ENCODE results near the gene SLC28A2.
A peak's percentile ranks its signal among the peaks of the same experiment; 100 is the strongest.
"Not testable (repeated sequence)": the region's sequence is repeated elsewhere in the genome, so short reads cannot be mapped to it uniquely, and the experiment has no call there.

The SLC28A2 gene

DNA sequence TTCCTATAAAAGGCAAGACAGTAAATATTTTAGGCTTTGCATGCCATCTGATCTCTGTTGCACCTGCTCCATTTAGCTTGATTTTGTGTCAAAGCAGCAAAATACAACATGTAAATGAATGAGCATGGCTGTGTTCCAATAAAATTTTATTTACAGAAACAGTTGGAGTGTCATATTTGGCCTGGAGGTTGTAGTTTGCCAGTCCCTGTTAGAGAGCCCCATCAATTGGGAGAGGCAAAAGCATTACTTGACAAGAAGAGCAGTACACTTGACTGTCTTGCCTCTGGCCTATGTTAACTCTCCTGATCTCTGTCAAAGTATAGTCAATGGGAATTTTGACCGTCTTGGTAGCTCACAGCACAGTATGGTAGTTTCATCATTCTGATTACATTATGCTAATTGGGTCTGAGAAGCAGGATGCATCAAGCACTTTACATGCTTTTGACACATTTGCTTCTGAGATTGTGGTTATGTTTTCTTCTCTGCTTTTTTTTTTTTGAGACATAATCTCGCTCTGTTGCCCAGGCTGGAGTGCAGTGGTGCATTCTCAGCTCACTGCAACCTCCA lies 35.4 kb downstream of the SLC28A2 start:
- no peak overlapping the region for H3K27ac ChIP-seq (ENCODE audit: low read depth, low read length)
- no peaks in the 10 kb centered on the region for H3K27me3 ChIP-seq (ENCODE audit: control insufficient read depth in 1 of 2, insufficient read depth in 2 of 2, low read length in 2 of 2)
- H3K9ac ChIP-seq (ENCODE audit: low read depth in 1 of 2, low read length in 2 of 2), result no peak overlapping the region
- no peaks in the 10 kb centered on the region for H3K36me3 ChIP-seq (ENCODE audit: control insufficient read depth in 1 of 2, insufficient read depth in 2 of 2, low read length in 2 of 2)
- no peaks in the 10 kb centered on the region for H3K9me3 ChIP-seq (ENCODE audit: control insufficient read depth in 1 of 2, low read length in 2 of 2)
- no peak overlapping the region for H3K4me3 ChIP-seq (ENCODE audit: low read depth in 1 of 2, low read length in 2 of 2)
- H3K4me1 ChIP-seq (ENCODE audit: control insufficient read depth in 1 of 2, insufficient read depth in 2 of 2, low read length in 2 of 2), result no peaks in the 10 kb centered on the region

DNA sequence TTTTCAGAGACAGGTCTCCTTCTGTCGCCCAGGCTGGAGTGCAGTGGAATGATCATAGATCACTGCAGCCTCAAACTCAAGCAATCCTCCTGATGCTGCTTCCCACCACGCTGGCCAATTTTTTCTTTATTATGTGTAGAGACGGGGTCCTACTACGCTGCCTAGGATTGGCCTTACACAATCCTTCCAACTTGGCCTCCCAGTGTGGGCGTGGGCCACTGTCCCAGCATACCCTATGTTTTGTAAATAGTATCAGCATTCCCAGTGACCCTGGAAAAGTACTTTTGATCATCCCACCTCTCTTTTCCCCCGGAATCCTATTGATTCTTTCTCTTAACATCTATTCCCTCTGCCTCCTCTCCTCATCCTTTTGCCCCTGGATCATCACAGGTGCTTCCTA lies 36.9 kb downstream of the SLC28A2 start:
- H3K4me3 ChIP-seq (ENCODE audit: low read depth in 1 of 2, low read length in 2 of 2), result no peak overlapping the region
- no peaks in the 10 kb centered on the region for H3K4me1 ChIP-seq (ENCODE audit: control insufficient read depth in 1 of 2, insufficient read depth in 2 of 2, low read length in 2 of 2)
- no peak overlapping the region for H3K27ac ChIP-seq (ENCODE audit: low read depth, low read length)
- H3K9me3 ChIP-seq (ENCODE audit: control insufficient read depth in 1 of 2, low read length in 2 of 2), result no peaks in the 10 kb centered on the region
- H3K36me3 ChIP-seq (ENCODE audit: control insufficient read depth in 1 of 2, insufficient read depth in 2 of 2, low read length in 2 of 2), result no peaks in the 10 kb centered on the region
- H3K9ac ChIP-seq (ENCODE audit: low read depth in 1 of 2, low read length in 2 of 2), result no peak overlapping the region
- no peaks in the 10 kb centered on the region for H3K27me3 ChIP-seq (ENCODE audit: control insufficient read depth in 1 of 2, insufficient read depth in 2 of 2, low read length in 2 of 2)

- no peak overlapping the region for H3K27ac ChIP-seq (ENCODE audit: low read depth, low read length)
- no peaks in the 10 kb centered on the region for H3K27me3 ChIP-seq (ENCODE audit: control insufficient read depth in 1 of 2, insufficient read depth in 2 of 2, low read length in 2 of 2)
- no peaks in the 10 kb centered on the region for H3K4me1 ChIP-seq (ENCODE audit: control insufficient read depth in 1 of 2, insufficient read depth in 2 of 2, low read length in 2 of 2)
Measured at GRCh38 chr15:45291822-45292582, 40.0 kb downstream of the SLC28A2 start.

GRCh38 chr15:45293326-45293725 lies 41.3 kb downstream of the SLC28A2 start:
- not testable (repeated sequence) for H3K4me3 ChIP-seq (ENCODE audit: low read depth in 1 of 2, low read length in 2 of 2); H3K4me1 ChIP-seq (ENCODE audit: control insufficient read depth in 1 of 2, insufficient read depth in 2 of 2, low read length in 2 of 2); H3K27me3 ChIP-seq (ENCODE audit: control insufficient read depth in 1 of 2, insufficient read depth in 2 of 2, low read length in 2 of 2); H3K36me3 ChIP-seq (ENCODE audit: control insufficient read depth in 1 of 2, insufficient read depth in 2 of 2, low read length in 2 of 2); H3K27ac ChIP-seq (ENCODE audit: low read depth, low read length); H3K9me3 ChIP-seq (ENCODE audit: control insufficient read depth in 1 of 2, low read length in 2 of 2); H3K9ac ChIP-seq (ENCODE audit: low read depth in 1 of 2, low read length in 2 of 2)

More at GRCh38 chr15:45291822-45292582, 40.0 kb downstream of the SLC28A2 start:
- no peaks in the 10 kb centered on the region for H3K36me3 ChIP-seq (ENCODE audit: control insufficient read depth in 1 of 2, insufficient read depth in 2 of 2, low read length in 2 of 2)
- H3K4me3 ChIP-seq (ENCODE audit: low read depth in 1 of 2, low read length in 2 of 2), result no peak overlapping the region
- no peaks in the 10 kb centered on the region for H3K9me3 ChIP-seq (ENCODE audit: control insufficient read depth in 1 of 2, low read length in 2 of 2)
- no peak overlapping the region for H3K9ac ChIP-seq (ENCODE audit: low read depth in 1 of 2, low read length in 2 of 2)

DNA sequence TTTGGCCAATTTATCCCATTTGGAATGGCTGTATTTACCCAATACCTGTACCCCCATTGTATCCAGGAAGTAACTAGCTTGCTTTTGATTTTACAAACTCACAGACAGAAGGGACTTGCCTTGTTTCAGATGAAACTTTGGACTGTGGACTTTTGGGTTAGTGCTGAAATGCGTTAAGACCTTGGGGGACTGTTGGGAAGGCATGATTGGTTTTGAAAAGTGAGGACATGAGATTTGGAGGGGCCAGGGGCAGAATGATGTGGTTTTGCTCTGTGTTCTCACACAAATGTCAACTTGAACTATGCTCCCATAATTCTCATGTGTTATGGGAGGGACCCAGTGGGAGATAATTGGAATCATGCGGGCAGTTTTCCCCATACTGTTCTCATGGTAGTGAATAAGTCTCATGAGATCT lies 46.9 kb downstream of the SLC28A2 start:
- H3K9ac ChIP-seq (ENCODE audit: low read depth in 1 of 2, low read length in 2 of 2); H3K4me3 ChIP-seq (ENCODE audit: low read depth in 1 of 2, low read length in 2 of 2); H3K9me3 ChIP-seq (ENCODE audit: control insufficient read depth in 1 of 2, low read length in 2 of 2); H3K27ac ChIP-seq (ENCODE audit: low read depth, low read length); H3K4me1 ChIP-seq (ENCODE audit: control insufficient read depth in 1 of 2, insufficient read depth in 2 of 2, low read length in 2 of 2); H3K36me3 ChIP-seq (ENCODE audit: control insufficient read depth in 1 of 2, insufficient read depth in 2 of 2, low read length in 2 of 2); H3K27me3 ChIP-seq (ENCODE audit: control insufficient read depth in 1 of 2, insufficient read depth in 2 of 2, low read length in 2 of 2): not testable (repeated sequence)

DNA sequence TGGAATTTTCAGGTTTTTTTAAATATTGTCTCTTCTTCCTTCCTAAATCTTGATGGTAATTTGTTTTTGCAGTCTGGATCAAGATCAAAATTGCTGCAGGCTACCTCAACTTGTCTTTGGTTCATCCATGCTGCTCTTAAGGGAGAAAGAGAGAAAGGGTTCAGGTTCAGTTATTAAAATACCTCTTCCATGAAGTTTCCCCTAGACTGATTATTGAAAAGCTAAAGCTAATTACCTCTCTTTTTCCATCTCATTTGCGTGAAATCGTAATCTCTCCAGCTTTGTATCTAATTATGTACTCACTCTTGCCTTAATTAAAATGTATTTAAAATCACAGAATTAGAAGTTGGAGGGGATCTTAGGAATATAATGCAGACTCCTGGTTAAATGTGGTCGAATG lies 52.7 kb downstream of the SLC28A2 start:
- no peak overlapping the region for H3K4me3 ChIP-seq (ENCODE audit: low read depth in 1 of 2, low read length in 2 of 2)
- peaks cover 0 to 5% of the 10 kb centered on the region in 2 donors for H3K9me3 ChIP-seq (ENCODE audit: control insufficient read depth in 1 of 2, low read length in 2 of 2)
- H3K27me3 ChIP-seq (ENCODE audit: control insufficient read depth in 1 of 2, insufficient read depth in 2 of 2, low read length in 2 of 2), result peaks cover 0 to 3% of the 10 kb centered on the region in 2 donors
- no peaks in the 10 kb centered on the region for H3K36me3 ChIP-seq (ENCODE audit: control insufficient read depth in 1 of 2, insufficient read depth in 2 of 2, low read length in 2 of 2)
- H3K27ac ChIP-seq (ENCODE audit: low read depth, low read length), result no peak overlapping the region
- peaks cover 0 to 8% of the 10 kb centered on the region in 2 donors for H3K4me1 ChIP-seq (ENCODE audit: control insufficient read depth in 1 of 2, insufficient read depth in 2 of 2, low read length in 2 of 2)
- no peak overlapping the region for H3K9ac ChIP-seq (ENCODE audit: low read depth in 1 of 2, low read length in 2 of 2)

DNA sequence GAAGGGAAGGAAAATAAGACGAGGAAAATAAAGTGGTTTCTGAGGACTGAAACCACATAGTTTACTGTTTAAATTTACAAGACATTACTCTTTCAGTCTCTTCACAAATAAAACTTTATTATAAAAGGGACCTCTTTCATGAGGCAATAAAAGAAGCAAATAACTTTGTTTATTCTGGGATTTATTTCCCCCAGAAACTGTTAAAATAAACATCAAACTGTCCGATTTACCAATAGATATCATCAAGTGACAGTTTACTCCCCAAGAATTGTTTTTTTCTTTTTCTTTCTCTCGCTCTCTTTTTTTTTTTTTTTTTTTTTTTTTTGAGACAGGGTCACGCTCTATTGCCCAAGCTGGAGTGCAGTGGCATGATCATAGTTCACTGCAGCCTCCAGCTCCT lies 54.1 kb downstream of the SLC28A2 start:
- no peak overlapping the region for H3K4me3 ChIP-seq (ENCODE audit: low read depth in 1 of 2, low read length in 2 of 2)

GRCh38 chr15:45307230-45307924 lies 55.3 kb downstream of the SLC28A2 start:
- no peak overlapping the region for H3K27ac ChIP-seq (ENCODE audit: low read depth, low read length)
- peaks cover 0 to 3% of the 10 kb centered on the region in 2 donors for H3K27me3 ChIP-seq (ENCODE audit: control insufficient read depth in 1 of 2, insufficient read depth in 2 of 2, low read length in 2 of 2)
- H3K36me3 ChIP-seq (ENCODE audit: control insufficient read depth in 1 of 2, insufficient read depth in 2 of 2, low read length in 2 of 2), result no peaks in the 10 kb centered on the region
- H3K9ac ChIP-seq (ENCODE audit: low read depth in 1 of 2, low read length in 2 of 2), result peak overlapping the region in 1 of 2 donors; percentile 27
- peak overlapping the region; percentile 50 for H3K4me3 ChIP-seq (ENCODE audit: low read depth in 1 of 2, low read length in 2 of 2)
- H3K4me1 ChIP-seq (ENCODE audit: control insufficient read depth in 1 of 2, insufficient read depth in 2 of 2, low read length in 2 of 2), result peaks cover 6 to 15% of the 10 kb centered on the region in 2 donors
- peaks cover 0 to 5% of the 10 kb centered on the region in 2 donors for H3K9me3 ChIP-seq (ENCODE audit: control insufficient read depth in 1 of 2, low read length in 2 of 2)

More for the DNA sequence above, 54.1 kb downstream of the SLC28A2 start:
- Histone ChIP-seq H3K27ac (ENCODE audit: low read depth, low read length) (no peak overlapping the region), H3K4me1 (ENCODE audit: control insufficient read depth in 1 of 2, insufficient read depth in 2 of 2, low read length in 2 of 2) (peaks cover 6 to 15% of the 10 kb centered on the region in 2 donors), H3K9me3 (ENCODE audit: control insufficient read depth in 1 of 2, low read length in 2 of 2) (peaks cover 0 to 5% of the 10 kb centered on the region in 2 donors), H3K27me3 (ENCODE audit: control insufficient read depth in 1 of 2, insufficient read depth in 2 of 2, low read length in 2 of 2) (peaks cover 0 to 3% of the 10 kb centered on the region in 2 donors), H3K9ac (ENCODE audit: low read depth in 1 of 2, low read length in 2 of 2) (no peak overlapping the region), H3K36me3 (ENCODE audit: control insufficient read depth in 1 of 2, insufficient read depth in 2 of 2, low read length in 2 of 2) (no peaks in the 10 kb centered on the region)

GRCh38 chr15:45314117-45314516 lies 62.1 kb downstream of the SLC28A2 start:
- H3K27me3 ChIP-seq (ENCODE audit: control insufficient read depth in 1 of 2, insufficient read depth in 2 of 2, low read length in 2 of 2); H3K4me3 ChIP-seq (ENCODE audit: low read depth in 1 of 2, low read length in 2 of 2); H3K27ac ChIP-seq (ENCODE audit: low read depth, low read length); H3K9ac ChIP-seq (ENCODE audit: low read depth in 1 of 2, low read length in 2 of 2); H3K36me3 ChIP-seq (ENCODE audit: control insufficient read depth in 1 of 2, insufficient read depth in 2 of 2, low read length in 2 of 2); H3K4me1 ChIP-seq (ENCODE audit: control insufficient read depth in 1 of 2, insufficient read depth in 2 of 2, low read length in 2 of 2); H3K9me3 ChIP-seq (ENCODE audit: control insufficient read depth in 1 of 2, low read length in 2 of 2): not testable (repeated sequence)

DNA sequence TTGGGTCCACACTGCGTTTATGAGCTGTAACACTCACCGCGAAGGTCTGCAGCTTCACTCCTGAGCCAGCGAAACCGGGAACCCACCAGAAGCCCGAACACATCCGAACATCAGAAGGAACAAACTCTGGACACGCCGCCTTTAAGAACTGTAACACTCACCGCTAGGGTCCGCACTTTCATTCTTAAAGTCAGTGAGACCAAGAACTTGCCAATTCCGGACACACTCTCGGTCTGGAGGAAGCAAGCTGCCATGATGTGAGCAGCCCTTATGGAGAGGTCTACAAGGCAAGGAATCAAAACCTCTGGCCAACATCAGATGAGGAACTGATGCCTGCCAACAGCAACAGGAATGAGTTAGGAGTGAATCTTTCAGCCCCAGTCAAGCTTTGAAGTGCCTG lies 62.9 kb downstream of the SLC28A2 start:
- Histone ChIP-seq H3K27ac (ENCODE audit: low read depth, low read length) (no peak overlapping the region), H3K9me3 (ENCODE audit: control insufficient read depth in 1 of 2, low read length in 2 of 2) (no peaks in the 10 kb centered on the region), H3K4me3 (ENCODE audit: low read depth in 1 of 2, low read length in 2 of 2) (no peak overlapping the region), H3K9ac (ENCODE audit: low read depth in 1 of 2, low read length in 2 of 2) (no peak overlapping the region), H3K27me3 (ENCODE audit: control insufficient read depth in 1 of 2, insufficient read depth in 2 of 2, low read length in 2 of 2) (no peaks in the 10 kb centered on the region), H3K4me1 (ENCODE audit: control insufficient read depth in 1 of 2, insufficient read depth in 2 of 2, low read length in 2 of 2) (peaks cover 6 to 7% of the 10 kb centered on the region in 2 donors), H3K36me3 (ENCODE audit: control insufficient read depth in 1 of 2, insufficient read depth in 2 of 2, low read length in 2 of 2) (no peaks in the 10 kb centered on the region)

All from duodenal mucosa (tissue), 2 donors.